IgD-negative memory B cell (primary cell): Measurements from ENCODE around the gene KCNMB2. TPM values are rescaled to one million over a fixed set of nuclear protein-coding genes. Genes with fewer than 3 reads are reported as not detected.
"Not testable (repeated sequence)": the region's sequence is repeated elsewhere in the genome, so short reads cannot be mapped to it uniquely, and the experiment has no call there.

Source experiments
- H3K27ac Mint-ChIP-seq, 3 donors: one replicate each; pipeline ENCODE4 v1.8.0; 2020 to 2022; ENCODE audit warnings: mild to moderate bottlenecking in 3 of 3, mixed read lengths in 3 of 3, moderate library complexity in 1 of 3
- H3K27me3 Mint-ChIP-seq: one replicate; pipeline ENCODE4 v1.8.0; 2021; ENCODE audit warnings: mixed read lengths
- H3K36me3 Mint-ChIP-seq: one replicate; pipeline ENCODE4 v1.8.0; 2020; ENCODE audit warnings: mild to moderate bottlenecking, mixed read lengths
- H3K4me1 Mint-ChIP-seq, 3 donors: one replicate each; pipeline ENCODE4 v1.8.0; 2020 to 2022; ENCODE audit warnings: mixed read lengths in 3 of 3, mild to moderate bottlenecking in 1 of 3
- H3K4me3 Mint-ChIP-seq, 4 donors: one replicate each; pipeline ENCODE4 v1.8.0; 2020 to 2022; ENCODE audit warnings: mild to moderate bottlenecking in 4 of 4, mixed read lengths in 4 of 4, moderate library complexity in 3 of 4
- H3K9me3 Mint-ChIP-seq, 3 donors: one replicate each; pipeline ENCODE4 v1.8.0; 2020 to 2021; ENCODE audit warnings: mixed read lengths in 3 of 3, mild to moderate bottlenecking in 1 of 3
- polyA plus RNA-seq: library from polyadenylated mRNA; unstranded; fragments of 300-500 nt; fragmentation: Illumina TruSeq; gene quantifications from one replicate; pipeline ENCODE4 v1.2.3, GENCODE V29; 2021

KCNMB2 gene
- polyA plus RNA-seq, 1 donor from 2014 or later: not detected

GRCh38 chr3:178856804-178857203, 320.6 kb downstream of the KCNMB2 start:
- H3K27ac Mint-ChIP-seq: no peak overlapping the region
- no peaks in the 10 kb centered on the region for H3K27me3 Mint-ChIP-seq
- H3K36me3 Mint-ChIP-seq: peaks cover 2% of the 10 kb centered on the region
- H3K4me1 Mint-ChIP-seq: no peaks in the 10 kb centered on the region
- no peak overlapping the region for H3K4me3 Mint-ChIP-seq
- peaks cover 0 to 2% (median 0%) of the 10 kb centered on the region in 3 donors for H3K9me3 Mint-ChIP-seq

GRCh38 chr3:178859386-178859785, 323.1 kb downstream of the KCNMB2 start:
- Mint-ChIP-seq H3K9me3 (peaks cover 0 to 2% (median 0%) of the 10 kb centered on the region in 3 donors), H3K27me3 (no peaks in the 10 kb centered on the region), H3K4me3 (no peak overlapping the region), H3K27ac (no peak overlapping the region), H3K36me3 (peaks cover 2% of the 10 kb centered on the region), H3K4me1 (no peaks in the 10 kb centered on the region)

- H3K9me3 Mint-ChIP-seq, H3K27me3 Mint-ChIP-seq, H3K36me3 Mint-ChIP-seq, H3K4me3 Mint-ChIP-seq, H3K4me1 Mint-ChIP-seq, H3K27ac Mint-ChIP-seq: not testable (repeated sequence)
These were observed 323.7 kb downstream of the KCNMB2 start for GRCh38 chr3:178859900-178860436.

- no peaks in the 10 kb centered on the region for H3K27me3 Mint-ChIP-seq
- H3K27ac Mint-ChIP-seq: peak overlapping the region in 1 of 3 donors; percentile 5
These were observed 332.4 kb downstream of the KCNMB2 start for GRCh38 chr3:178868681-178869080.

GRCh38 chr3:178870085-178870484, 333.8 kb downstream of the KCNMB2 start:
- Mint-ChIP-seq H3K9me3 (peaks cover 1 to 4% (median 4%) of the 10 kb centered on the region in 3 donors), H3K4me3 (no peak overlapping the region), H3K36me3 (no peaks in the 10 kb centered on the region), H3K4me1 (peaks cover 0 to 2% (median 2%) of the 10 kb centered on the region in 3 donors), H3K27ac (no peak overlapping the region), H3K27me3 (no peaks in the 10 kb centered on the region)

More at GRCh38 chr3:178868681-178869080, 332.4 kb downstream of the KCNMB2 start:
- Mint-ChIP-seq H3K9me3 (peaks cover 1 to 4% (median 4%) of the 10 kb centered on the region in 3 donors), H3K4me3 (no peak overlapping the region), H3K36me3 (no peaks in the 10 kb centered on the region), H3K4me1 (peaks cover 0 to 2% (median 2%) of the 10 kb centered on the region in 3 donors)

GRCh38 chr3:178875157-178875556, 338.9 kb downstream of the KCNMB2 start:
- no peaks in the 10 kb centered on the region for H3K27me3 Mint-ChIP-seq
- no peak overlapping the region for H3K27ac Mint-ChIP-seq
- H3K4me1 Mint-ChIP-seq: no peaks in the 10 kb centered on the region
- no peak overlapping the region for H3K4me3 Mint-ChIP-seq
- peaks cover 0 to 1% (median 0%) of the 10 kb centered on the region in 3 donors for H3K9me3 Mint-ChIP-seq
- H3K36me3 Mint-ChIP-seq: no peaks in the 10 kb centered on the region

GRCh38 chr3:178875836-178876235, 339.6 kb downstream of the KCNMB2 start:
- Mint-ChIP-seq H3K27me3 (no peaks in the 10 kb centered on the region), H3K36me3 (no peaks in the 10 kb centered on the region), H3K4me3 (no peak overlapping the region), H3K27ac (no peak overlapping the region), H3K9me3 (peaks cover 0 to 1% (median 0%) of the 10 kb centered on the region in 3 donors), H3K4me1 (no peaks in the 10 kb centered on the region)

GRCh38 chr3:178880274-178880673, 344.0 kb downstream of the KCNMB2 start:
- Mint-ChIP-seq H3K27ac (no peak overlapping the region), H3K36me3 (no peaks in the 10 kb centered on the region), H3K4me3 (no peak overlapping the region), H3K9me3 (peaks cover 0 to 3% (median 0%) of the 10 kb centered on the region in 3 donors), H3K4me1 (no peaks in the 10 kb centered on the region), H3K27me3 (no peaks in the 10 kb centered on the region)
